Transverse colon (tissue), 4 donors: ENCODE results near the gene COL5A3. TPM values are rescaled to one million over a fixed set of nuclear protein-coding genes. Genes with fewer than 3 reads are reported as not detected.
"Not testable (repeated sequence)": the region's sequence is repeated elsewhere in the genome, so short reads cannot be mapped to it uniquely, and the experiment has no call there.

Experiments
- DNase-seq: peaks from one replicate; pipeline ENCODE4 v3.0.0-alpha.2; 2019
- H3K27ac ChIP-seq, 4 donors: fragments of 200-600 bp; sonication (generic); 2 replicates each; pipeline ENCODE4 v1.5.1; 2016 to 2018; ENCODE audit warnings: inconsistent platforms in 4 of 4
- H3K27me3 ChIP-seq: fragments of 200-600 bp; sonication (generic); 2 replicates; pipeline ENCODE4 v1.5.1; 2017; ENCODE audit warnings: inconsistent platforms
- H3K36me3 ChIP-seq, 4 donors: fragments of 200-600 bp; sonication (generic); 2 replicates each; pipeline ENCODE4 v1.5.1; 2017 to 2019; ENCODE audit warnings: inconsistent platforms in 4 of 4
- H3K4me1 ChIP-seq, 4 donors: fragments of 200-600 bp; sonication (generic); 2 replicates each; pipeline ENCODE4 v1.5.1; 2017 to 2020; ENCODE audit warnings: inconsistent platforms in 4 of 4
- H3K4me3 ChIP-seq, 4 donors: fragments of 200-600 bp; sonication (generic); 1 replicate in 1 of 4; 2 replicates in 3 of 4; pipeline versions ENCODE4 v1.5.1 to v1.6.1; 2017 to 2019; ENCODE audit warnings: inconsistent platforms in 4 of 4
- H3K9me3 ChIP-seq, 2 donors: fragments of 200-600 bp; sonication (generic); 2 replicates each; pipeline ENCODE4 v1.5.1; 2017 to 2019; ENCODE audit warnings: inconsistent platforms in 2 of 2
- EP300 ChIP-seq: sonication (generic); formaldehyde crosslinking; IDR thresholded peaks from one replicate; pipeline ENCODE4 v1.6.1; 2017; ENCODE audit warnings: antibody characterized with exemption, low read depth
- POLR2A ChIP-seq: fragments of 450-650 bp; IDR thresholded peaks from one replicate; pipeline ENCODE4 v1.6.1; 2016; ENCODE audit warnings: antibody characterized with exemption, mild to moderate bottlenecking, moderate library complexity
- POLR2AphosphoS5 ChIP-seq, 3 donors: sonication (generic); formaldehyde crosslinking; IDR thresholded peaks; one replicate each; pipeline ENCODE4 v1.6.1; 2016; ENCODE audit warnings: antibody characterized with exemption in 3 of 3
- WGBS, 2 donors: methylation state at CpG; one replicate each; pipeline ENCODE4 v1.1.5; 2018; ENCODE audit warnings: low coverage in 1 of 2; 5-methylcytosine and 5-hydroxymethylcytosine counted together
- in situ Hi-C, 4 donors: fragments of 200-750 bp; cut with MboI; loops; one replicate each; pipeline versions ENCODE4 v1.15.0 to v1.15.1; 2017; ENCODE audit warnings: low sequenced_read_pairs in 3 of 4, low pct_ligation_motif_present in 1 of 4, low pct_unique_long_range_greater_than_20kb in 1 of 4
- intact Hi-C: fragments of 100-400 bp; cut with DNase I; formaldehyde crosslinking; loops from one replicate; pipeline ENCODE4 v1.15.1; 2023; ENCODE audit warnings: low total_unique reads
- total RNA-seq, 4 donors: library from RNA; depleted of rRNA; stranded (reverse); fragments of >200 nt; gene quantifications; one replicate each; pipeline ENCODE4 v1.1.0, GENCODE V29; 2016
- TF ChIP-seq, protein P1 (sequence below), 5 experiments: fragments of 200-600 bp in 3 of 5; fragments of 450-650 bp in 2 of 5; sonication (generic) in 3 of 5; IDR thresholded peaks; 1 replicate in 2 of 5; 2 replicates in 3 of 5; pipeline ENCODE4 v1.5.1; 2016 to 2017; ENCODE audit warnings: antibody characterized with exemption in 5 of 5, inconsistent platforms in 3 of 5, mild to moderate bottlenecking in 2 of 5, moderate library complexity in 1 of 5

Gene COL5A3
- total RNA-seq, 4 donors from 2014 or later, result 2.5 to 17.7 (median 7.9) TPM

DNA sequence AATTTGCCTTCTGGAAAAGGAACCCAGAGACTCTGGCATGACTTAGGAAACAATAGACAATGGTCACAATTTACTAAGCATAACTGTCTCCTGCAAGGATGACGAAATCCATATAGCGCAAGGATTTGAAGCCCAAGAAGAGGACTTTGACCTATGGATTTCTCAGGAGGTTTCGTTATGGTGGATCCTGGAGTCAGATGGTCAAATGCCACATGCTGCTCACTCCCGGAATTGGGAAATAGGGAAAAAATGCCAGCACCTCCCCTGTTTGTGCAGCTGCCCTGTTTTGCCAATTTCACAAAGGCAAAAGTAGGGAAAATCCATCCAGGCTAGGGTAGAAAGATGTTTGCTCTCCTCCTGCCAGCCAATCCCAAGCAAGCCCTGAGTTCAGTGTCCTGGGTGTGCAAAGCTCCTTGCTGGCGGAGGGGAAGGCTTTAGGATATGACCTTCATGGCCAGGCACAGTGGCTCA, 26.3 kb upstream of the COL5A3 start:
- 46% methylated on average over 5 of the region's 5 CpGs; no CpG with 5 or more reads in 1 of the 2 donors for WGBS, 2 donors
- no peak overlapping the region for H3K27ac ChIP-seq
- intact Hi-C loops, result no loop called here
- in situ Hi-C loops, result no loop called here
- H3K4me1 ChIP-seq, result no peaks in the 10 kb centered on the region
- no peaks in the 10 kb centered on the region for H3K36me3 ChIP-seq
- no peak for DNase-seq
- H3K4me3 ChIP-seq, result no peak overlapping the region
- H3K27me3 ChIP-seq, result peaks cover 32% of the 10 kb centered on the region
- no peaks in the 10 kb centered on the region for H3K9me3 ChIP-seq
- TF ChIP-seq, protein P1, sequence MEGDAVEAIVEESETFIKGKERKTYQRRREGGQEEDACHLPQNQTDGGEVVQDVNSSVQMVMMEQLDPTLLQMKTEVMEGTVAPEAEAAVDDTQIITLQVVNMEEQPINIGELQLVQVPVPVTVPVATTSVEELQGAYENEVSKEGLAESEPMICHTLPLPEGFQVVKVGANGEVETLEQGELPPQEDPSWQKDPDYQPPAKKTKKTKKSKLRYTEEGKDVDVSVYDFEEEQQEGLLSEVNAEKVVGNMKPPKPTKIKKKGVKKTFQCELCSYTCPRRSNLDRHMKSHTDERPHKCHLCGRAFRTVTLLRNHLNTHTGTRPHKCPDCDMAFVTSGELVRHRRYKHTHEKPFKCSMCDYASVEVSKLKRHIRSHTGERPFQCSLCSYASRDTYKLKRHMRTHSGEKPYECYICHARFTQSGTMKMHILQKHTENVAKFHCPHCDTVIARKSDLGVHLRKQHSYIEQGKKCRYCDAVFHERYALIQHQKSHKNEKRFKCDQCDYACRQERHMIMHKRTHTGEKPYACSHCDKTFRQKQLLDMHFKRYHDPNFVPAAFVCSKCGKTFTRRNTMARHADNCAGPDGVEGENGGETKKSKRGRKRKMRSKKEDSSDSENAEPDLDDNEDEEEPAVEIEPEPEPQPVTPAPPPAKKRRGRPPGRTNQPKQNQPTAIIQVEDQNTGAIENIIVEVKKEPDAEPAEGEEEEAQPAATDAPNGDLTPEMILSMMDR (IDR thresholded peaks at IDR 0.05), result no peak
- TF ChIP-seq POLR2A (no peak), POLR2AphosphoS5 (IDR thresholded peaks at IDR 0.05) (no peak), EP300 (no peak)

DNA sequence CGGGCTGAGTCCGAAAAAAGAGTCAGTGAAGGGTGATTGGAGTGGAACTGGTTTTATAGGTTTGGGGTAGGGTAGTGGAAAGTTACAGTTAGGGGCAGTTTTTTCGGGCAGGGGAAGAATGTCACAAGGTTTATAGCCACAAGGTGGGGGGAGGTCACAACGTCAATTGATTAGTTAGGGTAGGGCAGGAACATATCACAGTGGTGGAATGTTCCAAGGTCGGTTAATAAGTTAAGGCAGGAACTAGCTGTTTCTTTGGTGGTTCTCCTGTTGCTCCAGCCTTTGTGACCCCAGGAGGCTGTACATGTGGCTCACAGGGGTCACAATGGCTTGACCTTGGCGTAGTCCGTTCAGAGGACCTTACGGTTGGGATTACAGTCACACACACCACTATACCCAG, 23.3 kb upstream of the COL5A3 start:
- Histone ChIP-seq H3K4me1 (no peaks in the 10 kb centered on the region), H3K27ac (no peak overlapping the region), H3K36me3 (no peaks in the 10 kb centered on the region), H3K27me3 (peaks cover 34% of the 10 kb centered on the region), H3K9me3 (no peaks in the 10 kb centered on the region), H3K4me3 (no peak overlapping the region)
- intact Hi-C loops (no loop called here), in situ Hi-C loops (no loop called here)
- no peak for DNase-seq
- WGBS, 2 donors, result 45 to 59% methylated on average over 7 to 8 of the region's 8 CpGs
- TF ChIP-seq POLR2A, result no peak
- no peak for TF ChIP-seq POLR2AphosphoS5 (IDR thresholded peaks at IDR 0.05)
- TF ChIP-seq EP300, result no peak
- TF ChIP-seq, protein P1 (IDR thresholded peaks at IDR 0.05), result no peak

DNA sequence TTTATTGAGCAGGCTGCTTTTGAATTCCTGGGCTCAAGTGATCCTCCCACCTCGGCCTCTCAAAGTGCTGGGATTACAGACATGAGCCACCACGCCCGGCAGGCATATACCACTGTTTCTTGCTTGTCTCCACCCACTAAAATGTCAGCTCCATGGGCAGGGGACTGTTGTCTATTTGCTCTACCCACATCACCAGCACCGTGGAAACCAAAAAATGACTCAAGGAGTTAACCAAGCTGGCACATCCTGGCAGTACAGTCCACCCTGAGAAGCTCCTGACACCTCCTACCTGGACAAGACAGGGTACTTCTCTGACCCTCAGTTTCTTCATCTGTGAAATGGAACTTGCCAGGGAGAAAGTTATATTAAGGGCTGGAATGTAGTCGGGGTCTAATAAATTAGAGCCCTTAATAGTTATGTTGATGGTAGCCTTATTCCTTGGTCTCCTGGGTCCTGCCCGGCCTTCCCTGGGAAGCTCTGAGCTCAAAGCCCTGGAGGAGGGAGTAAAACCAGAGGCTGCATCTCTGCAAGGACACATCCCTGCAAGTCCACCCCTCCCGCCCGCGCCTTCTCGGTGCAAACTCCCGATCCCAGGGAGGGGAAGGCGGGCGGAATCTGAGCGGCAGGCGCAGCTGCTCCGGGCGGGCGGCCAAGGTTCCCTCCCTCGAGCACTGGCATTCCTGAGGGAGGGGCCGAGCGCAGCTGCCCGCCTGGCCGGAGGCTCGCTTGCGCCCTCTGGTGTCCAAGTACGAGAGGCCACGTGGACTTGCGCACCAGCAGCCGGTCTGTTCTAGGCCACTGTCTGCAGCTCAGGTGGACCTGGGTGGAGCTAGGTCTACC, 17.1 kb upstream of the COL5A3 start:
- intact Hi-C loops (no loop called here), in situ Hi-C loops (loop anchor here (5.0 to 10.0 kb wide), 4 partner anchors 93 to 105 kb away; partner anchors contain the start of gene OLFM2 (in 1 of the 4))
- no peak overlapping the region for H3K27ac ChIP-seq

DNA sequence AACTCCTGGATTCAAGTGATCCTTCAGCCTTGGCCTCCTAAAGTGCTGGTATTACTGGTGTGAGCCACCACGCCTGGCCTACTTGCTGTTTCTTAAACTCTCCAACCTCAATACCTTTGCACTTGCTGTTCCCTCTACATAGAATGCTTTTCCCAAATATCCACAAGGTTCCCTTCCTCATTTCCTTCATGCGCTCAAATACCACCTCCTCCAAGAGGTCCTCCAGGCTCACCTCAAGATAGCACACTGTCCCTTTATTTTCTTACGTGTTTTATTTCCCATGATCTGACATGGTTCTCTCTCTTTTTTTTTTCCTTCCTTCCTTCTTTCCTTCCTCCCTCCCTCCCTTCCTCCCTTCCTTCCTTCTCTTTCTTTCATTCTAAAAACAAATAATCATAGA, 16.4 kb upstream of the COL5A3 start:
- no peak for DNase-seq
- intact Hi-C loops, result no loop called here
- in situ Hi-C loops, result loop anchor here (5.0 to 10.0 kb wide), 4 partner anchors 92 to 104 kb away; partner anchors contain the start of gene OLFM2 (in 1 of the 4)
- H3K9me3 ChIP-seq, result no peaks in the 10 kb centered on the region
- TF ChIP-seq POLR2AphosphoS5 (IDR thresholded peaks at IDR 0.05) (no peak), POLR2A (no peak), EP300 (no peak)
- TF ChIP-seq, protein P1 (IDR thresholded peaks at IDR 0.05), result no peak
- H3K36me3 ChIP-seq, result no peaks in the 10 kb centered on the region
- peaks cover 0 to 9% (median 7%) of the 10 kb centered on the region in 4 donors for H3K4me1 ChIP-seq
- H3K27ac ChIP-seq, result no peak overlapping the region
- 85 to 94% methylated on average over 3 of the region's 3 CpGs for WGBS, 2 donors
- no peak overlapping the region for H3K4me3 ChIP-seq
- H3K27me3 ChIP-seq, result peaks cover 19% of the 10 kb centered on the region

More for the DNA sequence above, 17.1 kb upstream of the COL5A3 start:
- no peaks in the 10 kb centered on the region for H3K9me3 ChIP-seq
- peaks cover 24% of the 10 kb centered on the region for H3K27me3 ChIP-seq
- no peaks in the 10 kb centered on the region for H3K36me3 ChIP-seq
- H3K4me3 ChIP-seq, result no peak overlapping the region
- no peak for TF ChIP-seq POLR2A
- TF ChIP-seq POLR2AphosphoS5 (IDR thresholded peaks at IDR 0.05), result peak; percentile 56 to 84 (median 71)
- TF ChIP-seq, protein P1 (IDR thresholded peaks at IDR 0.05), result peak; percentile 93 to 98 (median 94)
- no peak for TF ChIP-seq EP300
- H3K4me1 ChIP-seq, result peaks cover 0 to 9% (median 7%) of the 10 kb centered on the region in 4 donors
- DNase-seq, result peak; percentile 97
- 7 to 19% methylated on average over 3 to 26 of the region's 29 CpGs for WGBS, 2 donors

DNA sequence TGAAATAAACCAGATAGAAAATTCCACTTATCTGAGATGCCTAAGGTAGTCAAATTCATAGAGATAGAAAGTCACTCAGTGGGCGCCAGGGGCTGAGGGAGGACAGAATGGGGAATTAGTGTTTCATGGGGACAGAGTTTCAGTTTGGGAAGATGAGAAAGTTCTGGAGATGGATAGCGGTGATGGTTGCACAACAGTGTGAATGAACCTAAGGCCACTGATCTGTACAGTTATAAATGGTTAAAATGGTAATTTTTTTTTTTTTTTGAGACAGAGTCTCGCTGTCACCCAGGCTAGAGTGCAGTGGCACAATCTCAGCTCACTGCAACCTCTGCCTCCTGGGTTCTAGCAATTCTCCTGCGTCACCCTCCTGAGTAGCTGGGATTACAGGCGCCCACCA, 12.8 kb upstream of the COL5A3 start:
- H3K9me3 ChIP-seq, H3K27ac ChIP-seq, H3K4me1 ChIP-seq, intact Hi-C loops, DNase-seq, H3K36me3 ChIP-seq, H3K4me3 ChIP-seq: not testable (repeated sequence)
- in situ Hi-C loops, result loop anchor here in 1 of 4 donors (10.0 kb wide), 1 partner anchor 88 kb away; the partner anchor contains the start of gene OLFM2
- peaks cover 15% of the 10 kb centered on the region for H3K27me3 ChIP-seq
- WGBS, 2 donors, result 84 to 91% methylated on average over 3 to 5 of the region's 5 CpGs
